GM21423 (cell line): ENCODE data around the gene EXT2.

ENCODE experiments used
- ATAC-seq: cut with Tn5 transposase; IDR thresholded peaks from one replicate; pipeline ENCODE4 v1.9.1; 2021; ENCODE audit warnings: mild to moderate bottlenecking, moderate library complexity; ENCODE audit not compliant: unreplicated experiment

EXT2 gene

DNA sequence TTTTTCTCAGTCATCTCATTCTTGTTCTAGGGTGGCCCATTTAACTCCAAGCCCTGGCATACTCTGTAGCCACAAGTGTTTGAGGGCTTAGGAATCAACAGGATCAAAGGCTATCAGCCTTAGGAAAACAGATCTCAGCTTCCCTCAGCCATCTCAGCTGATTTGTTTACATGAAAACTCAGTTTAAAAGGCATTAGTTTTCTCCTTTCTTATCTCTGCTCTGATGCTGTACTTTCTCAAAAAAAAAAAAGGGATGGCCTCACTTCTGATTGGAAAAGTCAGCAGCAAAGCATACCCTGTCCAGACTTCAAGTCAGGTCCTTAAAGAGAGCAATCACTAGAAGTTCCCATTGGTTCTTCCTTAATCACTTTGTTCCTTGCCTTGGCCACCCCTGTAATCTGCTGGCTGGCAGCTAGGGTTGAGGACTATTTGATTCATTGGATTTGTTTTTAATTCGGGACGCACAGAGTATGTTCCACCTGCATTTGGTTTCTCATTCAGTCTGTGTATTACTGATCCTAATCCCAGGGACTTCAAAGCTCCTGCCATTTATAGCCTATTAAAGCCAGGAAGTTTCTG lies 102.8 kb downstream of the EXT2 start:
- no peak for ATAC-seq

GRCh38 chr11:44199298-44199697 lies 103.8 kb downstream of the EXT2 start:
- ATAC-seq: no peak

GRCh38 chr11:44199816-44200215 lies 104.3 kb downstream of the EXT2 start:
- ATAC-seq: no peak

DNA sequence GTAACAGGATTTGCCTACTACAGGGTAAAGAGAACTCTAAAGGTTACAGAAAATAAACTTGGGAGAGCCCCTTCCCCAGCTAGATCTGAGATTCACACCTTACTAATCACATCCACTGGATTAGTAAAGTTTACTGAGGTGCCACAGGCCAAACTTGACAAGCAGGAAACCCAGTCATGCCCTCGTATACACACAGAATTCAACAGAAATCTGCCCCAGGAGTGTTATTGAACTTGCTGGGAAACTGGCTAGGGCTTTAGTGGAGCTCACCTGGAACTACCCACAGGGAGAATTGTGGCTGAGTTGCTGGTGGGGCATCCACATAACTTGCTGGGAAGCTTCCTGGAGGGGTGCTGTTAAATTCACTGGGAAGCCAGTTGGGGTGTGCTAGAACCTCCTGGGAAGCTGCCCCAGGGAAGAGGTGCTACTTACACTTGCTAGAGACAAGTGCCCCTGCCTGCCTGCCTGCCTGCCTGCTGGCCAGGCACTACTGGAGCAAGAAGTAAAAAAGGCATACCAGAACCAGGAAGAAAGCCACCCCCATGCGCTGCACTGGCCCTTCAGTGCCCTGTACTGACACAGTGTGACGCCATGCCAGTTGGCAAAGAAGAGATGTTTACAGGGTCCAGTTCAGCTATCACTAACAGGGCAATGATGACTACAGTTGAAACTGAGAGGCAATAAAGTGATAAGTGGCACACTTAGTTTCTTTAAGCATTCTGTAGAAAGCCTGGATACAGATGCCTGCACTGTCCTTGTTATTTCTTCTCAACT lies 108.0 kb downstream of the EXT2 start:
- no peak for ATAC-seq

GRCh38 chr11:44205352-44205751 lies 109.9 kb downstream of the EXT2 start:
- no peak for ATAC-seq

- ATAC-seq: no peak
These were observed 110.4 kb downstream of the EXT2 start for GRCh38 chr11:44205836-44206235.

DNA sequence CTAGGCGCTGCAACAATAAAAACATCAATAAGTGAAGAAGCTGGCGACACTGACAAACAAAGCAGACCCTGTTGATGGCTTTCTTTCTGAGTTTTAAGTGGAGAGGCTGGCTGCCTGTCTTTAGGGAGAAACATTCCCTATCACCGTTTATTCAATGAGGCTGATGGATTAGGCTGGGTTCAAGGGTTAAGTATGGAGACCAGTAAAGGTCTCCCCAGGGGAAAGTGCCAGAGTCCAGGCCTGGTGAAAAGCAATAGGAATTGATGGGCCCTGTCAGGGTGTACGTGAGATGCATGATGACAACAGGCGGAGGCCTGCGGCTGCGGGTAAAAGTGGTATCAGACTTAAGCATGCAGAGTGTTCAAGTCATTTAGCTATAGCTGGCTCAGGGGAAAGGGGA lies 111.8 kb downstream of the EXT2 start:
- ATAC-seq: no peak

GRCh38 chr11:44208976-44209603 lies 113.6 kb downstream of the EXT2 start:
- ATAC-seq: no peak

- ATAC-seq: no peak
These were observed 116.7 kb downstream of the EXT2 start for GRCh38 chr11:44212128-44212527.

- no peak for ATAC-seq
These were observed 117.7 kb downstream of the EXT2 start for GRCh38 chr11:44213148-44213547.

DNA sequence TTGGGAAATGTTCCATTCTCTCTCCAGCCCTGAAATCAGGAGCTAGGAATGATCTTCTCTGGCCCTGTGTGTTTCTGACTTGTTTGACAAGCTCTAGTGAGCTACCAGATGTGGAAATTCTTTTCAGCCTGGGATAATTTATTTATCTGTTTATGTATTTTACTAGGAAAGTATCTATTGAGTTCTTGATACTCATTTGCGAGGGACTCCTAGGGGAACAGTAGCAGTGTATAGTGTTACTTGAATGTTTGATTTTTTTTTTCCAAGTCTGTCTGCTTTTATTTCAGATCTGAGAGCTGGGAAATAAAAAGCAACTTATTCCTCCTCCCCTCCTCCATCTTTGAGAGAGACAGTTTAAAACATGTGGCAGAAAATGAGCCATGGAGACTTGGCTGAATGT lies 122.0 kb downstream of the EXT2 start:
- ATAC-seq: no peak

GRCh38 chr11:44219830-44220796 lies 124.6 kb downstream of the EXT2 start:
- ATAC-seq: no peak

DNA sequence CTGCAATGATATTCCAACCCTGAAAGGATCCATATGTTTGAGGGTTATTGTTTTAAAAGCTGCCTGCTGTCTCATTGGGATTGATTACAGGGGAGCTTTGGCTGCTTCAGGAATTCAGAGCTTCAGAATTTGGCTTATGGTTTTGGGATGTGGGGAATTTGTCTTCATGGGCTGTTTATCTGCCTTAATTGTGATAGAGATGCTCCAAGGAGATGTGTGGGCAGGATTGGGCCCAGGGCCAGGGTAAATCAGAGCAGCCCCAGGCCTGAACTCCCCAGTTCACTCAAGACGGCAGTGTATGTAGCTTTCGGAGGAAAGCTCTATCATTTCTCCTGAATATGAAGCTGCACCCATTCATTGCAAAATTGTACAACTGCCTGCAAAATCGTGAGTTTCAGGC lies 126.0 kb downstream of the EXT2 start:
- ATAC-seq: no peak

DNA sequence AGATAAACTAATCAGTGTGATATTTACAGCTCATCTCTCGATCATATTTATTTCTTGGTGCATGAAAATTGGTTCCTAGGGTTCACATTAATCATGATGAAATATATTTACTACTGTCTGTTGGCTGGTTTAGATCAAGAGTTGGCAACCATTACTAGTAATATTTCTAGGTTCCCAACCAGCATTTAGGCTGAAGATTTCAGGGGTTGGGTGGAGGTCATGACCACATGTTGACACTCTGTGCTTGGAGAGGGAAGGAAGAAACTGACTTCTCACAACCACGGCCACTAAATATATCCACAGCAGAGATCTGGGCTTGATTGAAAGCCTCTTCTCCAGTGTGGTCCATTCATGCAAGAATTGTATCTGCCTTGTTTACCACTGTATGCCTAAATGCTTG lies 126.5 kb downstream of the EXT2 start:
- ATAC-seq: no peak

DNA sequence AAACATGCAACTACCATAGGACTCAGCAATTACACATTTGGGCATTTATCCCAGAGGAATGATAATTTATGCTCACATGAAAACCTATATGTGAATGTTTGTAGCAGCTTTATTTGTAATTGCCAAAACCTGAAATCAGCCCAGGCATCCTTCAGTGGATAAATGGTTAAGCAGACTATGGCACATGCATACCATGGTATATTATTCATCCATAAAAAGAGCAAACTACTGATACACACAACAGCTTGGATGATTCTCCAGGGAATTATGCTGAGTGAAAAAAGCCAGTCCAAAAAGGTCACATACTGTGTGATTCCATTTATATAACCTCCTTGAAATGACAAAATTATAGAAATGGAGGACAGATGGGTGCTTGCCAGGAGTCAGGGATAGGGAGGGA lies 127.8 kb downstream of the EXT2 start:
- ATAC-seq: no peak

DNA sequence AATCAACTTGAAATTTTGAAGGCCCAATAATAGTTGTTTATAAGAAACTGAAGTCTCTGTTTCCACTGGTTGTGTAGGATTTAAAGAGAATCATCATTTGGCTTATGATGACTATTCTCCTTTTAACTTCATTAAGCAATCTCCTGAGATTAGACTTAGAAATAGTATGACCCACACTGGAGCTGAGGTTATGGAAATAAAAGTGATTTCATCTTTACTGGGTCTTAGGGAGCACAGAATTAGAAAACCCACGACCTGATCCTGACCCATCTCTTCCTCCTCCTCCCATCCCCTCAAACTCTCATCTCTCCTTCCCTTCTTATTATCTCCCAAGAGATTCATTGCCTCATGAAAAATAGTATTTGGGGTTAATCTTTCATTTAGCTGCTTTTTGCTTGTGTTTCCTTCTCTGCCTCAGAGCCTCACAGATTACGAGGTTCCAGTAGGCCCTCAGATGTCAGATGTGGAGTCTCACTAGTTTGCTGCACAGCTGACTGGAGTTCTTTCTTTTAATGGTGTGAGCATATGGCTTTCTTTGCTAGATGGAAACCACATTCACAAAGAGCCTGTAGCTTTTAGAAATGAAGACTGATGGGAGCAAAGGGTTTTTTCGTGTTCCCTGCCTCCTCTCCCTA lies 129.5 kb downstream of the EXT2 start:
- ATAC-seq: no peak

DNA sequence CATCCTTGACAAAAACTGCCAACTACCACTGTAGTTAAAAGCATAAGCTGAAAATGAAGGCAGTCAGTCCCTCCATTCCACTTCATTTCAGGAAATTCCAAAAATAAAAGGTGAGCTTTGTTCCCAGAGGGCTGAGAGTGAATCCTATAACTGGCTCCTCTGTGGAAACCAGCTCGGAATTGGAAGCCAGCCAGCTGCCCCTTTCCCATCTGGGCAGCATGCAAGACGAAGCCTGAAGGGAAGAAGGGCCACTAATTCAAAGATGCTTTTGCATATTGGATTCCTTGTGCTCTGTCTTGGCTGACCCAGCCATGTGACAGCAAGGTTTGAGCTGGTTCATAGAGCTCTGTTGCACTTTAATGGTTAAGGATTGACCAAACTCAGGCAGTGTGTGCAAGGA lies 131.0 kb downstream of the EXT2 start:
- ATAC-seq: no peak

- ATAC-seq: no peak
These were observed 131.5 kb downstream of the EXT2 start for GRCh38 chr11:44226945-44227344.

- no peak for ATAC-seq
These were observed 132.9 kb downstream of the EXT2 start for GRCh38 chr11:44228379-44228778.

GRCh38 chr11:44229098-44229497 lies 133.6 kb downstream of the EXT2 start:
- no peak for ATAC-seq

GRCh38 chr11:44229624-44230023 lies 134.1 kb downstream of the EXT2 start:
- ATAC-seq: no peak
